CD4-positive, alpha-beta memory T cell (primary cell): ENCODE results near the gene QSOX1. TPM values are rescaled to one million over a fixed set of nuclear protein-coding genes. Genes with fewer than 3 reads are reported as not detected.
A peak's percentile ranks its signal among the peaks of the same experiment; 100 is the strongest.

ENCODE experiments used
- CTCF ChIA-PET: fragments of 350-600 bp; sonication (Branson Sonifier 250); formaldehyde crosslinking; loops from one replicate; lab custom pipeline; 2021; ENCODE audit warnings: inconsistent platforms; ENCODE audit not compliant: partially characterized antibody; lab: Charles Lee
- POLR2A ChIA-PET: fragments of 350-600 bp; sonication (Branson Sonifier 250); formaldehyde crosslinking; loops from one replicate; lab custom pipeline; 2021; ENCODE audit not compliant: partially characterized antibody; lab: Charles Lee
- DNase-seq, 5 donors: peaks; one replicate each; pipeline versions ENCODE4 v3.0.0 to v3.0.0-alpha.2; 2020 to 2022; ENCODE audit warnings: mixed read lengths in 1 of 5
- H3K27ac ChIP-seq: one replicate; pipeline ENCODE4 v1.7.0; 2013; ENCODE audit warnings: low read depth, low read length
- H3K27me3 ChIP-seq: 2 replicates; pipeline ENCODE4 v1.7.0; 2013; ENCODE audit warnings: mild to moderate bottlenecking, low read length, moderate library complexity; ENCODE audit not compliant: insufficient read depth
- H3K36me3 ChIP-seq: 2 replicates; pipeline ENCODE4 v1.7.0; 2013; ENCODE audit warnings: mild to moderate bottlenecking, low read length, moderate library complexity; ENCODE audit not compliant: insufficient read depth
- H3K4me1 ChIP-seq: 2 replicates; pipeline ENCODE4 v1.7.0; 2013; ENCODE audit warnings: mild to moderate bottlenecking, low read length, moderate library complexity; ENCODE audit not compliant: insufficient read depth
- H3K4me3 ChIP-seq, 2 donors: one replicate each; pipeline ENCODE4 v1.7.0; 2013; ENCODE audit warnings: low read length in 2 of 2, mild to moderate bottlenecking in 1 of 2
- H3K9me3 ChIP-seq, 2 donors: one replicate each; pipeline ENCODE4 v1.7.0; 2013; ENCODE audit warnings: low read length in 2 of 2, control low read depth in 1 of 2; ENCODE audit not compliant: control insufficient read depth in 1 of 2
- H3K27ac Mint-ChIP-seq, 7 donors: one replicate each; pipeline ENCODE4 v1.8.0; 2020 to 2021; ENCODE audit warnings: mixed read lengths in 7 of 7, mild to moderate bottlenecking in 6 of 7, inconsistent platforms in 3 of 7, moderate library complexity in 3 of 7
- H3K27me3 Mint-ChIP-seq, 2 donors: one replicate each; pipeline ENCODE4 v1.8.0; 2020 to 2021; ENCODE audit warnings: mixed read lengths in 2 of 2
- H3K36me3 Mint-ChIP-seq, 2 donors: one replicate each; pipeline ENCODE4 v1.8.0; 2020 to 2021; ENCODE audit warnings: mixed read lengths in 2 of 2, inconsistent platforms in 1 of 2, mild to moderate bottlenecking in 1 of 2
- H3K4me1 Mint-ChIP-seq, 4 donors: one replicate each; pipeline ENCODE4 v1.8.0; 2020 to 2021; ENCODE audit warnings: mixed read lengths in 4 of 4, mild to moderate bottlenecking in 1 of 4
- H3K4me3 Mint-ChIP-seq, 8 donors: one replicate each; pipeline ENCODE4 v1.8.0; 2020 to 2021; ENCODE audit warnings: mixed read lengths in 8 of 8, mild to moderate bottlenecking in 7 of 8, moderate library complexity in 6 of 8, inconsistent platforms in 3 of 8
- H3K9me3 Mint-ChIP-seq, 8 donors: one replicate each; pipeline ENCODE4 v1.8.0; 2020 to 2021; ENCODE audit warnings: mixed read lengths in 8 of 8, mild to moderate bottlenecking in 5 of 8, inconsistent platforms in 3 of 8, moderate library complexity in 1 of 8
- intact Hi-C: fragments of 100-400 bp; cut with micrococcal nuclease; formaldehyde crosslinking; loops from one replicate; pipeline ENCODE4 v1.15.1; 2023
- polyA plus RNA-seq, 2 donors: library from polyadenylated mRNA; unstranded; fragments of 300-500 nt; fragmentation: Illumina TruSeq; gene quantifications; one replicate each; pipeline ENCODE4 v1.2.3, GENCODE V29; 2021
- total RNA-seq, 2 experiments: library from RNA; stranded (reverse); gene quantifications; one replicate each; pipeline ENCODE4 v1.2.3, GENCODE V29; 2021

Gene QSOX1
- total and polyA plus RNA-seq, 4 experiments from 2014 or later, result 10.7 to 25.1 (median 17.7) TPM

GRCh38 chr1:180250883-180251509 is 96.3 kb downstream of the QSOX1 start:
- Mint-ChIP-seq H3K27ac (no peak overlapping the region), H3K36me3 (no peaks in the 10 kb centered on the region), H3K4me3 (no peak overlapping the region), H3K4me1 (peaks cover 0 to 4% (median 3%) of the 10 kb centered on the region in 4 donors), H3K9me3 (no peaks in the 10 kb centered on the region), H3K27me3 (peaks cover 26 to 46% of the 10 kb centered on the region in 2 donors)
- Histone ChIP-seq H3K4me1 (no peaks in the 10 kb centered on the region), H3K9me3 (no peaks in the 10 kb centered on the region), H3K36me3 (no peaks in the 10 kb centered on the region), H3K4me3 (no peak overlapping the region), H3K27ac (no peak overlapping the region), H3K27me3 (peaks cover 5% of the 10 kb centered on the region)
- intact Hi-C loops, result no loop called here
- DNase-seq, result no peak
- ChIA-PET CTCF (interaction anchor here (1.1 to 3.7 kb wide), 4 partner anchors 9 to 231 kb away, joined by 3 to 36 read pairs (median 19); no protein-coding TSS in a partner anchor), POLR2A (no interaction called here)

- peaks cover 5% of the 10 kb centered on the region for H3K27me3 ChIP-seq
- H3K9me3 ChIP-seq, result no peaks in the 10 kb centered on the region
- H3K27me3 Mint-ChIP-seq, result peaks cover 30 to 46% of the 10 kb centered on the region in 2 donors
- H3K4me1 Mint-ChIP-seq, result peaks cover 0 to 4% (median 3%) of the 10 kb centered on the region in 4 donors
- no peak overlapping the region for H3K27ac Mint-ChIP-seq
- intact Hi-C loops, result loop anchor here (1.0 kb wide), 3 partner anchors 165 to 231 kb away; no protein-coding TSS in a partner anchor
- DNase-seq, result no peak
- H3K27ac ChIP-seq, result no peak overlapping the region
- ChIA-PET POLR2A (no interaction called here), CTCF (interaction anchor here (0.8 to 3.7 kb wide), 9 partner anchors 10 to 230 kb away, joined by 3 to 36 read pairs (median 5); no protein-coding TSS in a partner anchor)
- no peak overlapping the region for H3K4me3 Mint-ChIP-seq
- no peaks in the 10 kb centered on the region for H3K36me3 ChIP-seq
- H3K4me3 ChIP-seq, result no peak overlapping the region
- no peaks in the 10 kb centered on the region for H3K4me1 ChIP-seq
- no peaks in the 10 kb centered on the region for H3K36me3 Mint-ChIP-seq
- H3K9me3 Mint-ChIP-seq, result no peaks in the 10 kb centered on the region
Measured at GRCh38 chr1:180251526-180252305, 97.0 kb downstream of the QSOX1 start.

GRCh38 chr1:180252638-180253536 is 98.2 kb downstream of the QSOX1 start:
- Mint-ChIP-seq H3K9me3 (no peaks in the 10 kb centered on the region), H3K4me3 (no peak overlapping the region), H3K27me3 (peaks cover 37 to 48% of the 10 kb centered on the region in 2 donors), H3K36me3 (no peaks in the 10 kb centered on the region), H3K27ac (no peak overlapping the region), H3K4me1 (peaks cover 0 to 4% (median 3%) of the 10 kb centered on the region in 4 donors)
- no peaks in the 10 kb centered on the region for H3K36me3 ChIP-seq
- DNase-seq, result peak; percentile 38 to 62 (median 56)
- no peak overlapping the region for H3K27ac ChIP-seq
- peaks cover 5% of the 10 kb centered on the region for H3K27me3 ChIP-seq
- H3K4me3 ChIP-seq, result no peak overlapping the region
- H3K4me1 ChIP-seq, result no peaks in the 10 kb centered on the region
- H3K9me3 ChIP-seq, result no peaks in the 10 kb centered on the region
- ChIA-PET CTCF (interaction anchor here (0.7 to 3.7 kb wide), 18 partner anchors 9 to 262 kb away, joined by 3 to 36 read pairs (median 4); no protein-coding TSS in a partner anchor), POLR2A (interaction anchor here (1.2 kb wide), 1 partner anchor 249 kb away, joined by 3 read pairs; the partner anchor contains the start of gene ACBD6)
- intact Hi-C loops, result loop anchor here (1.0 kb wide), 3 partner anchors 163 to 229 kb away; no protein-coding TSS in a partner anchor

Other genes starting within 250 kb of the QSOX1 start
- 10 to 100 TPM; 86.2 to 99.4 TPM for gene CEP350, start 200.1 kb upstream of the QSOX1 start, total RNA-seq
- 10 to 100 TPM in 1 of 2 donors, 1 to 10 TPM in 1; 9.3 to 65.9 TPM for gene CEP350, start 200.1 kb upstream of the QSOX1 start, polyA plus RNA-seq
- not detected for gene LHX4, start 75.4 kb downstream of the QSOX1 start, total RNA-seq
- gene LHX4, start 75.4 kb downstream of the QSOX1 start, polyA plus RNA-seq, result under 1 TPM in 1 of 2 donors, not detected in 1; 0.25 TPM